Peyer's patch (tissue), 4 donors: ENCODE data around the gene RAD51B. TPM values are rescaled to one million over a fixed set of nuclear protein-coding genes. Genes with fewer than 3 reads are reported as not detected.

Experiments used
- DNase-seq, 3 donors: peaks; one replicate each; pipeline ENCODE4 v3.0.0-alpha.2; 2017 to 2019
- H3K27ac ChIP-seq, 4 donors: fragments of 200-600 bp; sonication (generic); one replicate each; pipeline ENCODE4 v1.5.1; 2016 to 2019
- H3K27me3 ChIP-seq, 2 donors: fragments of 200-600 bp; sonication (generic); one replicate each; pipeline ENCODE4 v1.5.1; 2019
- H3K36me3 ChIP-seq, 3 donors: fragments of 200-600 bp; sonication (generic); one replicate each; pipeline ENCODE4 v1.5.1; 2016 to 2019
- H3K4me1 ChIP-seq, 4 donors: fragments of 200-600 bp; sonication (generic); one replicate each; pipeline ENCODE4 v1.5.1; 2016 to 2019
- H3K4me3 ChIP-seq, 4 donors: fragments of 200-600 bp; sonication (generic); 1 replicate in 3 of 4; 2 replicates in 1 of 4; pipeline ENCODE4 v1.5.1; 2016 to 2019; ENCODE audit warnings: mild to moderate bottlenecking in 1 of 4
- H3K9me3 ChIP-seq, 4 donors: fragments of 200-600 bp; sonication (generic); one replicate each; pipeline ENCODE4 v1.5.1; 2016 to 2019; ENCODE audit warnings: mild to moderate bottlenecking in 1 of 4
- POLR2A ChIP-seq, 2 donors: fragments of 450-650 bp; IDR thresholded peaks; one replicate each; pipeline ENCODE4 v1.5.1; 2017; ENCODE audit warnings: antibody characterized with exemption in 2 of 2, mild to moderate bottlenecking in 2 of 2, moderate library complexity in 2 of 2
- total RNA-seq, 4 donors: library from RNA; depleted of rRNA; stranded (reverse); fragments of >200 nt; gene quantifications; one replicate each; pipeline ENCODE4 v1.1.0, GENCODE V29; 2016
- TF ChIP-seq, protein P1 (sequence below), 6 experiments: fragments of 450-650 bp in 4 of 6; fragments of 200-600 bp in 2 of 6; sonication (generic) in 1 of 6; IDR thresholded peaks; one replicate each; pipeline ENCODE4 v1.5.1; 2017 to 2019; ENCODE audit warnings: antibody characterized with exemption in 6 of 6, mild to moderate bottlenecking in 3 of 6, moderate library complexity in 1 of 6

The RAD51B gene
- total RNA-seq, 4 donors from 2014 or later = 12.6 to 103 (median 33.1) TPM

DNA sequence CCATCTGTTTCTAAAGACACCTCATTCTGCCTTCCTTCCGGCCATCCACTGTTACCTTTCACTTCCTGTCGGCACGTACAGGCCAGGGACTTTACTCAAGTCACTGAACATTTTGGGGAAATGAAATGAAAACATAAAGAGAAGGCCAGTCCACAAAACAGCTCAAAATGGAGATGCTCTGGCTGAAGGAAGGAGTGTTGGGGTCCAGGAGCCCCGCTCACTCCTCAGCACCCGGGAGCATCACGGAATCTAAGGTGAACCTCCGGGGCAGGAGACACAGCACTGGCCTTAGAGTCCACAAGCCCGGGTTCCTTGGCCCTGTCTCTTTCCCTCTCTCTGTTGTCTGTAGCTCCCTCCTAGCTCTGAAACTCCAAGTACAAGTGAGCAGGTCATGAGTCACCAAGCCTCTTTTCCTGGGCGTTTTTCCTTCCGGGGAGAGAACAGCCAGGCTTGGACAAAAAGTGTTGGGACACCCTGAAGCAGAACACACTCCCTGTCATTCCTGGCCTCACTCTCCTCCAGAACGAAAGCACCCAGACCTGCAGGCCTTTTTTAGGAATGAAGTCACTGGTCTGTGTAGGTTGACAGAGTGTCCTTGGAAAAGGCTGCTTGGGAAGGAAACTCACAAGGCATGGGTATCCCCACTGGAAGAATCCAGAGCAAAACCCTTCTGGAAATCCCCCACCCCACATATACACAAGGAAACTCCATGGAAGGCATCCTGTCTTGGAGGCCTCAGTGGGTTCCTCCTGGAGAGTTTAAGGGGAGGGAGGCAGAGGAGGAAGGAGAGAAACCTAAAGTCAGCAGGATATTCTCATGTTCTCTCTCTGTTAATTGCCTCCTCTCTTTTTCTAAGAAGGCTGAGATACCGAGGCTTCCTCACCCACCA, 728.0 kb downstream of the RAD51B start:
- DNase-seq = peak in 1 of 3 donors; percentile 65
- Histone ChIP-seq H3K27me3 (no peaks in the 10 kb centered on the region), H3K36me3 (no peaks in the 10 kb centered on the region), H3K4me1 (peaks cover 0 to 19% (median 0%) of the 10 kb centered on the region in 4 donors), H3K27ac (peak overlapping the region; percentile 52 to 95 (median 78)), H3K4me3 (no peak overlapping the region), H3K9me3 (no peaks in the 10 kb centered on the region)
- TF ChIP-seq, protein P1, sequence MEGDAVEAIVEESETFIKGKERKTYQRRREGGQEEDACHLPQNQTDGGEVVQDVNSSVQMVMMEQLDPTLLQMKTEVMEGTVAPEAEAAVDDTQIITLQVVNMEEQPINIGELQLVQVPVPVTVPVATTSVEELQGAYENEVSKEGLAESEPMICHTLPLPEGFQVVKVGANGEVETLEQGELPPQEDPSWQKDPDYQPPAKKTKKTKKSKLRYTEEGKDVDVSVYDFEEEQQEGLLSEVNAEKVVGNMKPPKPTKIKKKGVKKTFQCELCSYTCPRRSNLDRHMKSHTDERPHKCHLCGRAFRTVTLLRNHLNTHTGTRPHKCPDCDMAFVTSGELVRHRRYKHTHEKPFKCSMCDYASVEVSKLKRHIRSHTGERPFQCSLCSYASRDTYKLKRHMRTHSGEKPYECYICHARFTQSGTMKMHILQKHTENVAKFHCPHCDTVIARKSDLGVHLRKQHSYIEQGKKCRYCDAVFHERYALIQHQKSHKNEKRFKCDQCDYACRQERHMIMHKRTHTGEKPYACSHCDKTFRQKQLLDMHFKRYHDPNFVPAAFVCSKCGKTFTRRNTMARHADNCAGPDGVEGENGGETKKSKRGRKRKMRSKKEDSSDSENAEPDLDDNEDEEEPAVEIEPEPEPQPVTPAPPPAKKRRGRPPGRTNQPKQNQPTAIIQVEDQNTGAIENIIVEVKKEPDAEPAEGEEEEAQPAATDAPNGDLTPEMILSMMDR (IDR thresholded peaks at IDR 0.05) = no peak
- peak in 1 of 2 donors; percentile 9 for TF ChIP-seq POLR2A (IDR thresholded peaks at IDR 0.05)

DNA sequence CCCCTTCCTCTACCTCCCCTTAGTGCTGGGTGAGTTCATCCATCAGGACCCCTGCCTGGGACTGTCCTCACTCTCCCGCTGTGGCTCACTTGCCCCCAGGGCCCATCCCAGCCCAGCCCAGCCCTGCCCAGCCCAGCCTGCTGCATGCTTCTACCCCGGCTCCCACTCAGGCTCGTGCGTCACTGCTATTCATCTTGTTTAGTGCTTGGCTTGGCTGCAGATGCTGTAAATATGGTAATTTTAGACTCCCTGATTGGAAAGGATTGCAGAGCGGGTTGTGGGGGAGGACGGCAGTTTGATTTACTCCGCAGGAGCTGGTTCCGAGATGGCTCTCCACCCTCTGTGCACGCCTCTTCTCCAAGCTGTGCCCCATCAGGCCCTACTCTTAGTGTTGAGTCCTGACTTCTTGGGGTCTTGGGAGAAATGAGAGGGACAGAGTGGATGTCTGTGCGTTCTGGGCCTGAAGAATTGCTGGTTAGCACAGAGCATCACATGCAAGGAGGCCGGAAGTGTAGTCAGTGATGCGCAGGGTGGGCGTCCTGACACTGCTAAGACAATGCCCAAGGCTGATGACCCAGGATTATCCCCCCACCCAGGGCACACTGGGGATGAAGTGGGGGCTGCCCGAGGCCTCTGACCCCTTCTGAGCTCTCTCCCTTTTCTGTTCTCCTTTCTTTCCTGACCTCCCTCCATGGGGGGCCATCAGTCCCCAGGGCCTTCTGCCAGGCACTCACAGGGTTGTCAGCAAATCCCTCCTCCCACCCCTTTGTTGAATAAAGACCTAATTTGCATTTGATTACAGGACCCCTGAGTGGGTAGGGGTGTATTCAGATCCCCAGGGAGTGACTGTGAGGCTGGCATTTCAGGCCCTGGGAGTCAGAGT, 728.9 kb downstream of the RAD51B start:
- H3K27me3 ChIP-seq = no peaks in the 10 kb centered on the region
- H3K4me1 ChIP-seq = peaks cover 0 to 19% (median 0%) of the 10 kb centered on the region in 4 donors
- no peaks in the 10 kb centered on the region for H3K9me3 ChIP-seq
- H3K36me3 ChIP-seq = no peaks in the 10 kb centered on the region
- TF ChIP-seq, protein P1 (IDR thresholded peaks at IDR 0.05) = no peak
- TF ChIP-seq POLR2A (IDR thresholded peaks at IDR 0.05) = no peak
- peak in 1 of 3 donors; percentile 79 for DNase-seq
- H3K27ac ChIP-seq = peak overlapping the region; percentile 52 to 95 (median 78)
- no peak overlapping the region for H3K4me3 ChIP-seq

DNA sequence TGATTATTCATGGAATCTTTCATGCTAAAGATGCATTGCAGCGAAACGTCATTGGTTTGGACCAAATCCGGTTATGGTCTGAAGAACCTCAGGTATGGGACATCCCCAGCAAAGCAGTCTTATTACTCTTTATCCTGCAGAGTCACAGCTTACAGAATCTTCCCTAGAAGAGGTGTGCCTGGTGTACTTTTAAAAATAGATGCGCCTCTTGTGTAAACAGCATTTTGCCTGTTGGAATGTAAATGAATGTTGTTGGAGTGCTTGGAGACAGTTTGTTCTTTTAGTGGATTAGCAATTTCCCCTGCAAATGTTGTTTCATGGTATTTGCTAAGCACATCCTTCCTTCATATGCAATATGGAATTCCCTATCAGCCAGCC, 730.7 kb downstream of the RAD51B start:
- Histone ChIP-seq H3K9me3 (no peaks in the 10 kb centered on the region), H3K4me3 (no peak overlapping the region), H3K4me1 (peaks cover 0 to 19% (median 0%) of the 10 kb centered on the region in 4 donors), H3K36me3 (no peaks in the 10 kb centered on the region), H3K27me3 (no peaks in the 10 kb centered on the region), H3K27ac (peak overlapping the region; percentile 13 to 95 (median 58))
- TF ChIP-seq, protein P1 (IDR thresholded peaks at IDR 0.05) = no peak
- TF ChIP-seq POLR2A (IDR thresholded peaks at IDR 0.05) = no peak
- no peak for DNase-seq

DNA sequence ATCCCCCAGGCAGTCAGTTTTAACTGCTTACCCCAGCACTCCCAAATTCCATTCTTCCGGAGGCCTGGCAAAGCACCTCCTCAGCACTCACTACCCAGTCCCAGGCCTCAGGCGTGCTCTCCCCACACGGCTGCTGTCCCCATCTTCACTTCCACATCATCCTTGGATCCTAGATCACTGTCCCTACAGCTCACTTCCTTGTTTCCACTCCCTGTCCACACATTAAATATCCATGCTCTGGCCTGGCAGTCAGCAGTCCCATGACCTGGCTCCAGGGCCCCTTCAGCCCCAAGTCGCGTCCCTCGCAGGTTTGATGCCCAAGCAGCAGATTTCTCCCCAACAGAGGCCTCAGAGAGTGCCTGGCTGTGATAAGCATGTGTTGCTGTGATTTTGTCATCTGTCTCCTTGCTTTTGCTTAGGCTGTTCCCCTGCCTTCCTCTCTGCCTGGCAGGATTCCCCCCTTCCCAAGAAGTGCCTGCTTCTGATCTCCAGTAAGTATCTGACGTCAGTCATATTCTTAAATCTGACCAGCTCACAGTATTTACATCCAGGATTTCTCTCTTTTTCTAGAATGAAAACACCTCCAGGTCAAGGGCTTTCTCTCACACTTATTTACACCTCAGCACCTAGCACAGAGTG, 731.6 kb downstream of the RAD51B start:
- no peak for TF ChIP-seq POLR2A (IDR thresholded peaks at IDR 0.05)
- TF ChIP-seq, protein P1 (IDR thresholded peaks at IDR 0.05) = no peak
- H3K4me3 ChIP-seq = no peak overlapping the region
- peak overlapping the region; percentile 15 to 95 (median 52) for H3K27ac ChIP-seq
- H3K9me3 ChIP-seq = no peaks in the 10 kb centered on the region
- no peaks in the 10 kb centered on the region for H3K36me3 ChIP-seq
- DNase-seq = no peak
- H3K4me1 ChIP-seq = peaks cover 0 to 19% (median 0%) of the 10 kb centered on the region in 4 donors
- no peaks in the 10 kb centered on the region for H3K27me3 ChIP-seq

DNA sequence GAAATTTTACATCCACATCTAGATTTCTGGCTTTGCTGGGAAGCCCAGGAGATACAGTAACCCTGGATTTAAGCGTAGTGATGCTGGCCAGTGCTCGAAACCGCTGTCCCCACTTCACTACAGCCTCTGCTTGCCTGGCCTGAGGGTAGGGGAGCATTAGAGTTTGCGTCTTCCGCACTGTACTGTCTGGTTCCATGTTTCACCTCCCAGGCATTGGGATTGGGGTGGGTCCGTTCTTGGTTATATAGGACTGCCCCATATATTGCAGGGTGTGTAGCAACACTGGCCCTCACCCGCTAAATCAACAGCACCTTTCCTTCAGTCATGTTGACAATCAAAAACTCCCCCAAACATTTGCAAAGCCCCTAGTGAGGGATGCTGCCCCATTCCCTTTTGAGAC, 732.5 kb downstream of the RAD51B start:
- Histone ChIP-seq H3K27me3 (no peaks in the 10 kb centered on the region), H3K36me3 (no peaks in the 10 kb centered on the region), H3K27ac (peak overlapping the region in 2 of 4 donors; percentile 31 to 95), H3K4me3 (no peak overlapping the region), H3K4me1 (peaks cover 0 to 19% (median 0%) of the 10 kb centered on the region in 4 donors), H3K9me3 (no peaks in the 10 kb centered on the region)
- DNase-seq = peak in 1 of 3 donors; percentile 27
- no peak for TF ChIP-seq POLR2A (IDR thresholded peaks at IDR 0.05)
- TF ChIP-seq, protein P1 (IDR thresholded peaks at IDR 0.05) = no peak
